ENCODE measurements around the gene MAGI1.

Gene MAGI1

GRCh38 chr3:65889707-65890099, 149.0 kb downstream of the MAGI1 start:
- Histone ChIP-seq H3K27ac (ENCODE audit: low read length, poor library complexity, severe bottlenecking) (peak overlapping the region; percentile 87), H3K4me1 (ENCODE audit: control insufficient read depth, insufficient read depth, low read depth, low read length) (peaks cover 2% of the 10 kb centered on the region), H4K91ac (ENCODE audit: low read length) (no peak overlapping the region), H3K36me3 (ENCODE audit: control insufficient read depth in 1 of 2, insufficient read depth in 2 of 2, low read depth in 1 of 2, low read length in 2 of 2) (no peaks in the 10 kb centered on the region), H2BK15ac (ENCODE audit: low read depth, poor library complexity, severe bottlenecking) (no peak overlapping the region), H2AK5ac (ENCODE audit: low read length, severe bottlenecking) (no peak overlapping the region), H2BK120ac (ENCODE audit: low read depth, low read length) (no peak overlapping the region), H3K23ac (ENCODE audit: low read length in 2 of 2) (no peak overlapping the region), H2BK5ac (ENCODE audit: low read depth, low read length, poor library complexity, severe bottlenecking) (no peak overlapping the region), H3K9me3 (ENCODE audit: control insufficient read depth, low read length) (no peaks in the 10 kb centered on the region), H3K4me3 (ENCODE audit: insufficient read depth in 1 of 2, low read depth in 1 of 2, low read length in 2 of 2) (peak overlapping the region in 1 of 2 experiments; percentile 22), H3K4me2 (ENCODE audit: low read length, poor library complexity, severe bottlenecking) (no peak overlapping the region), H2AFZ (ENCODE audit: low read depth, low read length) (no peak overlapping the region), H3K27me3 (ENCODE audit: control insufficient read depth in 1 of 2, insufficient read depth in 1 of 2, low read length in 2 of 2) (no peaks in the 10 kb centered on the region), H4K8ac (ENCODE audit: low read length) (no peak overlapping the region), H3K9ac (ENCODE audit: low read length) (peak overlapping the region; percentile 87), H3K18ac (ENCODE audit: low read depth in 1 of 2, low read length in 2 of 2) (no peak overlapping the region), H2BK12ac (ENCODE audit: low read length in 2 of 2) (no peak overlapping the region), H3K14ac (ENCODE audit: low read length in 2 of 2) (no peak overlapping the region), H3K4ac (ENCODE audit: low read depth in 1 of 2, low read length in 2 of 2) (no peak overlapping the region), H3K79me1 (replicated peaks; ENCODE audit: low read length, poor library complexity, severe bottlenecking) (peaks cover 20% of the 10 kb centered on the region)
- no peak for DNase-seq
- WGBS: 100% methylated on average over 3 of the region's 3 CpGs

- no peaks in the 10 kb centered on the region for H3K27me3 ChIP-seq (ENCODE audit: control insufficient read depth in 1 of 2, insufficient read depth in 1 of 2, low read length in 2 of 2)
- H3K36me3 ChIP-seq (ENCODE audit: control insufficient read depth in 1 of 2, insufficient read depth in 2 of 2, low read depth in 1 of 2, low read length in 2 of 2): no peaks in the 10 kb centered on the region
- no peak overlapping the region for H3K18ac ChIP-seq (ENCODE audit: low read depth in 1 of 2, low read length in 2 of 2)
- peak; percentile 77 for DNase-seq
- H3K27ac ChIP-seq (ENCODE audit: low read length, poor library complexity, severe bottlenecking): peak overlapping the region; percentile 87
- H3K14ac ChIP-seq (ENCODE audit: low read length in 2 of 2): no peak overlapping the region
- no peak overlapping the region for H3K4me2 ChIP-seq (ENCODE audit: low read length, poor library complexity, severe bottlenecking)
- H2BK5ac ChIP-seq (ENCODE audit: low read depth, low read length, poor library complexity, severe bottlenecking): no peak overlapping the region
- peak overlapping the region in 1 of 2 experiments; percentile 57 for H3K4me3 ChIP-seq (ENCODE audit: insufficient read depth in 1 of 2, low read depth in 1 of 2, low read length in 2 of 2)
- H3K79me1 ChIP-seq (replicated peaks; ENCODE audit: low read length, poor library complexity, severe bottlenecking): peaks cover 19% of the 10 kb centered on the region
- H2BK120ac ChIP-seq (ENCODE audit: low read depth, low read length): no peak overlapping the region
- H2AFZ ChIP-seq (ENCODE audit: low read depth, low read length): no peak overlapping the region
- H3K4ac ChIP-seq (ENCODE audit: low read depth in 1 of 2, low read length in 2 of 2): no peak overlapping the region
- H2BK15ac ChIP-seq (ENCODE audit: low read depth, poor library complexity, severe bottlenecking): no peak overlapping the region
- no peak overlapping the region for H4K8ac ChIP-seq (ENCODE audit: low read length)
- WGBS: 38% methylated on average over 4 of the region's 4 CpGs
- no peaks in the 10 kb centered on the region for H3K9me3 ChIP-seq (ENCODE audit: control insufficient read depth, low read length)
- H3K4me1 ChIP-seq (ENCODE audit: control insufficient read depth, insufficient read depth, low read depth, low read length): peaks cover 2% of the 10 kb centered on the region
- H2BK12ac ChIP-seq (ENCODE audit: low read length in 2 of 2): no peak overlapping the region
- no peak overlapping the region for H2AK5ac ChIP-seq (ENCODE audit: low read length, severe bottlenecking)
- H4K91ac ChIP-seq (ENCODE audit: low read length): no peak overlapping the region
- peak overlapping the region; percentile 87 for H3K9ac ChIP-seq (ENCODE audit: low read length)
- no peak overlapping the region for H3K23ac ChIP-seq (ENCODE audit: low read length in 2 of 2)
Measured at GRCh38 chr3:65888980-65889706, 149.6 kb downstream of the MAGI1 start.

GRCh38 chr3:65888196-65888595, 150.5 kb downstream of the MAGI1 start:
- H3K18ac ChIP-seq (ENCODE audit: low read depth in 1 of 2, low read length in 2 of 2): no peak overlapping the region
- H4K91ac ChIP-seq (ENCODE audit: low read length): no peak overlapping the region
- no peak overlapping the region for H3K4me3 ChIP-seq (ENCODE audit: insufficient read depth in 1 of 2, low read depth in 1 of 2, low read length in 2 of 2)
- no peak overlapping the region for H3K9ac ChIP-seq (ENCODE audit: low read length)
- no peak overlapping the region for H2AFZ ChIP-seq (ENCODE audit: low read depth, low read length)
- peaks cover 17% of the 10 kb centered on the region for H3K79me1 ChIP-seq (replicated peaks; ENCODE audit: low read length, poor library complexity, severe bottlenecking)
- H2BK120ac ChIP-seq (ENCODE audit: low read depth, low read length): no peak overlapping the region
- no peak overlapping the region for H2AK5ac ChIP-seq (ENCODE audit: low read length, severe bottlenecking)
- no peaks in the 10 kb centered on the region for H3K27me3 ChIP-seq (ENCODE audit: control insufficient read depth in 1 of 2, insufficient read depth in 1 of 2, low read length in 2 of 2)
- no peak overlapping the region for H3K23ac ChIP-seq (ENCODE audit: low read length in 2 of 2)
- no peak overlapping the region for H3K14ac ChIP-seq (ENCODE audit: low read length in 2 of 2)
- peaks cover 2% of the 10 kb centered on the region for H3K4me1 ChIP-seq (ENCODE audit: control insufficient read depth, insufficient read depth, low read depth, low read length)
- H2BK12ac ChIP-seq (ENCODE audit: low read length in 2 of 2): no peak overlapping the region
- H4K8ac ChIP-seq (ENCODE audit: low read length): no peak overlapping the region
- H2BK5ac ChIP-seq (ENCODE audit: low read depth, low read length, poor library complexity, severe bottlenecking): no peak overlapping the region
- no peak overlapping the region for H3K4me2 ChIP-seq (ENCODE audit: low read length, poor library complexity, severe bottlenecking)
- no peak overlapping the region for H3K27ac ChIP-seq (ENCODE audit: low read length, poor library complexity, severe bottlenecking)
- H3K9me3 ChIP-seq (ENCODE audit: control insufficient read depth, low read length): no peaks in the 10 kb centered on the region
- H3K4ac ChIP-seq (ENCODE audit: low read depth in 1 of 2, low read length in 2 of 2): no peak overlapping the region
- 100% methylated on average over 1 of the region's 1 CpG for WGBS
- H2BK15ac ChIP-seq (ENCODE audit: low read depth, poor library complexity, severe bottlenecking): no peak overlapping the region
- DNase-seq: no peak
- H3K36me3 ChIP-seq (ENCODE audit: control insufficient read depth in 1 of 2, insufficient read depth in 2 of 2, low read depth in 1 of 2, low read length in 2 of 2): no peaks in the 10 kb centered on the region

GRCh38 chr3:65886391-65886790, 152.3 kb downstream of the MAGI1 start:
- no peak for DNase-seq
- H4K8ac ChIP-seq (ENCODE audit: low read length): no peak overlapping the region
- 76% methylated on average over 4 of the region's 5 CpGs for WGBS

More at GRCh38 chr3:65886391-65886790, 152.3 kb downstream of the MAGI1 start:
- H3K23ac ChIP-seq (ENCODE audit: low read length in 2 of 2): no peak overlapping the region
- H4K91ac ChIP-seq (ENCODE audit: low read length): no peak overlapping the region
- no peak overlapping the region for H2BK12ac ChIP-seq (ENCODE audit: low read length in 2 of 2)
- peaks cover 2% of the 10 kb centered on the region for H3K4me1 ChIP-seq (ENCODE audit: control insufficient read depth, insufficient read depth, low read depth, low read length)
- no peak overlapping the region for H3K4me2 ChIP-seq (ENCODE audit: low read length, poor library complexity, severe bottlenecking)
- H2BK15ac ChIP-seq (ENCODE audit: low read depth, poor library complexity, severe bottlenecking): no peak overlapping the region
- H3K36me3 ChIP-seq (ENCODE audit: control insufficient read depth in 1 of 2, insufficient read depth in 2 of 2, low read depth in 1 of 2, low read length in 2 of 2): no peaks in the 10 kb centered on the region
- H3K4me3 ChIP-seq (ENCODE audit: insufficient read depth in 1 of 2, low read depth in 1 of 2, low read length in 2 of 2): no peak overlapping the region
- H3K18ac ChIP-seq (ENCODE audit: low read depth in 1 of 2, low read length in 2 of 2): no peak overlapping the region
- H2AK5ac ChIP-seq (ENCODE audit: low read length, severe bottlenecking): peak overlapping the region; percentile 2
- no peaks in the 10 kb centered on the region for H3K27me3 ChIP-seq (ENCODE audit: control insufficient read depth in 1 of 2, insufficient read depth in 1 of 2, low read length in 2 of 2)
- H2BK120ac ChIP-seq (ENCODE audit: low read depth, low read length): no peak overlapping the region
- H3K9me3 ChIP-seq (ENCODE audit: control insufficient read depth, low read length): no peaks in the 10 kb centered on the region
- H3K79me1 ChIP-seq (replicated peaks; ENCODE audit: low read length, poor library complexity, severe bottlenecking): peaks cover 22% of the 10 kb centered on the region
- H3K14ac ChIP-seq (ENCODE audit: low read length in 2 of 2): no peak overlapping the region
- H2AFZ ChIP-seq (ENCODE audit: low read depth, low read length): no peak overlapping the region
- no peak overlapping the region for H2BK5ac ChIP-seq (ENCODE audit: low read depth, low read length, poor library complexity, severe bottlenecking)
- H3K27ac ChIP-seq (ENCODE audit: low read length, poor library complexity, severe bottlenecking): no peak overlapping the region
- H3K4ac ChIP-seq (ENCODE audit: low read depth in 1 of 2, low read length in 2 of 2): no peak overlapping the region
- H3K9ac ChIP-seq (ENCODE audit: low read length): no peak overlapping the region
